CD4-positive, alpha-beta T cell (primary cell): Measurements from ENCODE around the gene SLC5A3. TPM values are rescaled to one million over a fixed set of nuclear protein-coding genes. Genes with fewer than 3 reads are reported as not detected.

Experiments used
- ATAC-seq: fragments of 200-7000 bp; cut with Tn5 transposase; one replicate; pipeline ENCODE4 v1.10.0; 2022; ENCODE audit warnings: mild to moderate bottlenecking; ENCODE audit not compliant: poor library complexity
- CTCF ChIA-PET: fragments of 350-600 bp; sonication (Branson Sonifier 250); formaldehyde crosslinking; loops from one replicate; lab custom pipeline; 2021; ENCODE audit warnings: antibody characterized with exemption, inconsistent platforms; lab: Charles Lee
- POLR2A ChIA-PET: fragments of 350-600 bp; sonication (Branson Sonifier 250); formaldehyde crosslinking; loops from one replicate; lab custom pipeline; 2021; ENCODE audit warnings: antibody characterized with exemption, inconsistent platforms; lab: Charles Lee
- DNase-seq, 14 experiments: peaks; one replicate each; pipeline ENCODE4 v3.0.0-alpha.2; 2013 to 2020; ENCODE audit warnings: mixed read lengths in 2 of 14
- H3K27ac ChIP-seq, 2 donors: one replicate each; pipeline versions ENCODE4 v1.5.1 to v1.7.0; 2013; ENCODE audit warnings: low read length in 2 of 2, low read depth in 1 of 2, mild to moderate bottlenecking in 1 of 2
- H3K27me3 ChIP-seq, 2 experiments: 1 replicate in 1 of 2; 2 replicates in 1 of 2; pipeline versions ENCODE4 v1.6.1 to v1.7.0; 2013; ENCODE audit warnings: low read length in 2 of 2, control low read depth in 1 of 2, mild to moderate bottlenecking in 1 of 2, moderate library complexity in 1 of 2; ENCODE audit not compliant: insufficient read depth in 2 of 2, control insufficient read depth in 1 of 2
- H3K36me3 ChIP-seq: one replicate; pipeline ENCODE4 v1.6.1; 2013; ENCODE audit warnings: low read length, control low read depth; ENCODE audit not compliant: insufficient read depth
- H3K4me1 ChIP-seq: one replicate; pipeline ENCODE4 v1.6.1; 2013; ENCODE audit warnings: low read length, control low read depth; ENCODE audit not compliant: insufficient read depth
- H3K4me3 ChIP-seq: one replicate; pipeline ENCODE4 v1.5.1; 2013; ENCODE audit warnings: mild to moderate bottlenecking, low read length, moderate library complexity
- H3K9me3 ChIP-seq, 2 experiments: 1 replicate in 1 of 2; 2 replicates in 1 of 2; pipeline versions ENCODE4 v1.6.1 to v1.7.0; 2013; ENCODE audit warnings: low read length in 2 of 2, mild to moderate bottlenecking in 2 of 2, control low read depth in 1 of 2, moderate library complexity in 1 of 2; ENCODE audit not compliant: control insufficient read depth in 1 of 2, insufficient read depth in 1 of 2
- H3K27ac Mint-ChIP-seq: one replicate; pipeline ENCODE4 v1.8.0; 2020; ENCODE audit warnings: mixed read lengths
- H3K27me3 Mint-ChIP-seq: one replicate; pipeline ENCODE4 v1.8.0; 2021; ENCODE audit warnings: mixed read lengths
- H3K36me3 Mint-ChIP-seq: one replicate; pipeline ENCODE4 v1.8.0; 2021; ENCODE audit warnings: low read depth, mixed read lengths
- H3K4me1 Mint-ChIP-seq: one replicate; pipeline ENCODE4 v1.8.0; 2021; ENCODE audit warnings: low read depth, mixed read lengths
- H3K4me3 Mint-ChIP-seq: one replicate; pipeline ENCODE4 v1.8.0; 2020; ENCODE audit warnings: mild to moderate bottlenecking, mixed read lengths
- H3K9me3 Mint-ChIP-seq: one replicate; pipeline ENCODE4 v1.8.0; 2020; ENCODE audit warnings: mixed read lengths
- CTCF ChIP-seq: fragments of 200-600 bp; IDR thresholded peaks from one replicate; pipeline ENCODE4 v1.8.0; 2022; ENCODE audit warnings: antibody characterized with exemption, mild to moderate bottlenecking
- intact Hi-C, 2 experiments: fragments of 100-400 bp; cut with DNase I in 1 of 2; cut with micrococcal nuclease in 1 of 2; formaldehyde crosslinking; loops; one replicate each; pipeline versions ENCODE4 v1.15.1 to v1.9.0; 2023 to 2025; cut with DNase I, micrococcal nuclease
- total RNA-seq, 174 experiments: library from RNA in 2 of 174; stranded (reverse) in 2 of 174; gene quantifications; one replicate each; pipeline ENCODE4 v1.2.3 and lab custom pipeline; 2021 to 2026

Gene SLC5A3
- total RNA-seq, 2 experiments from 2014 or later = 4.6 to 4.9 TPM

GRCh38 chr21:34039678-34040382 is 33.5 kb upstream of the SLC5A3 start:
- no peaks in the 10 kb centered on the region for H3K27me3 ChIP-seq
- no peak overlapping the region for H3K27ac Mint-ChIP-seq
- H3K4me1 ChIP-seq = no peaks in the 10 kb centered on the region
- H3K36me3 Mint-ChIP-seq = no peaks in the 10 kb centered on the region
- CTCF ChIA-PET = interaction anchor here (2.7 kb wide), 1 partner anchor 116 kb away, joined by 8 read pairs; no protein-coding TSS in a partner anchor
- H3K4me3 ChIP-seq = no peak overlapping the region
- ATAC-seq (no peak), DNase-seq (no peak)
- no peak overlapping the region for H3K4me3 Mint-ChIP-seq
- H3K4me1 Mint-ChIP-seq = no peaks in the 10 kb centered on the region
- no peaks in the 10 kb centered on the region for H3K9me3 ChIP-seq
- no peaks in the 10 kb centered on the region for H3K9me3 Mint-ChIP-seq
- TF ChIP-seq CTCF = no peak
- no peak overlapping the region for H3K27ac ChIP-seq
- POLR2A ChIA-PET = no interaction called here
- no peaks in the 10 kb centered on the region for H3K36me3 ChIP-seq
- no peaks in the 10 kb centered on the region for H3K27me3 Mint-ChIP-seq
- intact Hi-C loops = no loop called here

GRCh38 chr21:34042735-34043134 is 30.6 kb upstream of the SLC5A3 start:
- peaks cover 4% of the 10 kb centered on the region for H3K4me1 Mint-ChIP-seq
- Histone ChIP-seq H3K9me3 (no peaks in the 10 kb centered on the region), H3K27ac (no peak overlapping the region), H3K36me3 (no peaks in the 10 kb centered on the region), H3K4me3 (no peak overlapping the region), H3K27me3 (no peaks in the 10 kb centered on the region), H3K4me1 (no peaks in the 10 kb centered on the region)
- no peaks in the 10 kb centered on the region for H3K9me3 Mint-ChIP-seq
- CTCF ChIA-PET = no interaction called here
- no peaks in the 10 kb centered on the region for H3K36me3 Mint-ChIP-seq
- intact Hi-C loops = no loop called here
- no peaks in the 10 kb centered on the region for H3K27me3 Mint-ChIP-seq
- ATAC-seq (no peak), DNase-seq (no peak)
- no peak overlapping the region for H3K4me3 Mint-ChIP-seq
- POLR2A ChIA-PET = no interaction called here
- H3K27ac Mint-ChIP-seq = no peak overlapping the region
- no peak for TF ChIP-seq CTCF

GRCh38 chr21:34043333-34043732 is 30.0 kb upstream of the SLC5A3 start:
- H3K4me1 ChIP-seq = no peaks in the 10 kb centered on the region
- H3K4me3 ChIP-seq = no peak overlapping the region
- no peaks in the 10 kb centered on the region for H3K27me3 ChIP-seq
- CTCF ChIA-PET = no interaction called here
- no peak overlapping the region for H3K4me3 Mint-ChIP-seq
- TF ChIP-seq CTCF = no peak
- no peaks in the 10 kb centered on the region for H3K9me3 Mint-ChIP-seq
- H3K27me3 Mint-ChIP-seq = no peaks in the 10 kb centered on the region
- peaks cover 4% of the 10 kb centered on the region for H3K4me1 Mint-ChIP-seq
- intact Hi-C loops = no loop called here
- no peaks in the 10 kb centered on the region for H3K9me3 ChIP-seq
- ATAC-seq = no peak
- no peak for DNase-seq
- POLR2A ChIA-PET = no interaction called here
- no peaks in the 10 kb centered on the region for H3K36me3 Mint-ChIP-seq
- H3K27ac Mint-ChIP-seq = no peak overlapping the region
- no peak overlapping the region for H3K27ac ChIP-seq
- no peaks in the 10 kb centered on the region for H3K36me3 ChIP-seq
